Heart right ventricle (tissue), 16 donors: ENCODE measurements around the gene CDH13. TPM values are rescaled to one million over a fixed set of nuclear protein-coding genes. Genes with fewer than 3 reads are reported as not detected.
A peak's percentile ranks its signal among the peaks of the same experiment; 100 is the strongest.

Experiments used
- ATAC-seq, 8 donors: fragments of 200-7000 bp; cut with Tn5 transposase; one replicate each; pipeline ENCODE4 v1.9.1; 2020; ENCODE audit warnings: mild to moderate bottlenecking in 8 of 8, moderate library complexity in 8 of 8, moderate number of reproducible peaks in 1 of 8
- DNase-seq, 2 donors: peaks; one replicate each; pipeline ENCODE4 v3.0.0-alpha.2; 2020
- H3K27ac ChIP-seq, 10 donors: fragments of 200-600 bp; sonication (generic) in 2 of 10; one replicate each; pipeline versions ENCODE4 v1.5.0 to v1.8.0; 2020 to 2022; ENCODE audit warnings: mild to moderate bottlenecking in 3 of 10
- H3K27me3 ChIP-seq, 7 donors: fragments of 200-600 bp; one replicate each; pipeline ENCODE4 v1.8.0; 2021 to 2022; ENCODE audit warnings: mild to moderate bottlenecking in 2 of 7
- H3K36me3 ChIP-seq, 9 donors: fragments of 200-600 bp; sonication (generic) in 1 of 9; one replicate each; pipeline versions ENCODE4 v1.5.0 to v1.8.0; 2020 to 2022; ENCODE audit warnings: mild to moderate bottlenecking in 2 of 9
- H3K4me1 ChIP-seq, 9 donors: fragments of 200-600 bp; sonication (generic) in 1 of 9; one replicate each; pipeline versions ENCODE4 v1.5.0 to v1.8.0; 2020 to 2022; ENCODE audit warnings: mild to moderate bottlenecking in 4 of 9
- H3K4me3 ChIP-seq, 10 donors: fragments of 200-600 bp; sonication (generic) in 2 of 10; one replicate each; pipeline versions ENCODE4 v1.5.0 to v1.8.0; 2020 to 2022; ENCODE audit warnings: mild to moderate bottlenecking in 7 of 10, moderate library complexity in 2 of 10
- H3K9me3 ChIP-seq, 11 donors: fragments of 200-600 bp in 10 of 11; sonication (generic) in 2 of 11; one replicate each; pipeline versions ENCODE4 v1.5.0 to v1.8.0; 2013 to 2022; ENCODE audit warnings: mild to moderate bottlenecking in 2 of 11, control low read depth in 1 of 11, moderate library complexity in 1 of 11
- WGBS, 2 donors: extraction: QIAGEN DNeasy Blood & Tissue Kit; methylation state at CpG; one replicate each; pipeline ENCODE4 v1.1.7; 2013; ENCODE audit warnings: inconsistent platforms in 1 of 2; 5-methylcytosine and 5-hydroxymethylcytosine counted together
- intact Hi-C, 10 donors: fragments of 100-400 bp; cut with DNase I; formaldehyde crosslinking; loops; one replicate each; pipeline versions ENCODE4 v1.11.1 to v1.14.2; 2022
- polyA plus RNA-seq, 2 donors: library from polyadenylated mRNA; stranded (reverse); fragments of 200-250 nt; gene quantifications; one replicate each; pipeline ENCODE4 v1.2.3, GENCODE V29; 2013
- total RNA-seq, 10 donors: library from RNA; stranded (reverse); fragmentation: NEBNext Ultra II Directional in 3 of 10; extraction: Animal tissue kit (Norgen Biotek cat#: 25700) in 3 of 10; gene quantifications; one replicate each; pipeline versions ENCODE4 v1.2.1 to v1.2.4, GENCODE V29; 2021 to 2023
- TF ChIP-seq, protein P1 (sequence below), 9 donors: fragments of 200-600 bp; sonication (generic) in 2 of 9; IDR thresholded peaks; one replicate each; pipeline versions ENCODE4 v1.5.0 to v1.8.0; 2021 to 2022; ENCODE audit warnings: antibody characterized with exemption in 9 of 9, mild to moderate bottlenecking in 5 of 9, moderate library complexity in 1 of 9
- donor health status: Arrhythmogenic right ventricular cardiomyopathy.
- donor health status: ischemic (EF 13 %, LVEDD 7.1; RV severe dilation, severe dysfunction).
- donor health status: healthy with polysubstance abuse.
- donor health status: DM: no; HTN: yes; CAD: no.
- donor health status: DM: no; HTN: no; CAD: no.
- donor health status: ischemic (EF 25% LVEDD 6.9; RV normal size, moderate dysfunction).
- donor health status: ischemic (EF 25% LVEDD 5.7; RV mildly dilated, moderate dysfunction).
- donor health status: healthy.
- donor health status: DM: yes; HTN: yes; CAD: no.
- donor health status: Ischemic cardiomyopathy.
- donor health status: ischemic (EF 35%, LVEDD 5.7; RV mildly dilated, moderate dysfunction).
- donor health status: nonischemic (EF 11% LVEDD 7.7; RV severe dilation, severe dysfunction).
- donor health status: DM: yes; HTN: yes; CAD: no.
- donor health status: PGD.
- donor health status: ischemic (EF 29% LVEDD 5.4; RV normal size, mild dysfunction).
- donor health status: nonischemic (EF 23%, LVEDD 6.1; RV moderate dilation, normal function).

CDH13 gene
- total and polyA plus RNA-seq, 12 donors: 15.5 to 221 (median 168) TPM

GRCh38 chr16:83481589-83481988, 854.8 kb downstream of the CDH13 start:
- no peaks in the 10 kb centered on the region for H3K36me3 ChIP-seq
- 84 to 91% methylated on average over 7 of the region's 7 CpGs for WGBS, 2 donors
- H3K9me3 ChIP-seq: no peaks in the 10 kb centered on the region
- H3K27me3 ChIP-seq: no peaks in the 10 kb centered on the region
- intact Hi-C loops: no loop called here
- H3K4me1 ChIP-seq: peaks cover 0 to 17% (median 0%) of the 10 kb centered on the region in 9 donors
- ATAC-seq (no peak), DNase-seq (no peak)
- H3K27ac ChIP-seq: no peak overlapping the region
- TF ChIP-seq, protein P1, sequence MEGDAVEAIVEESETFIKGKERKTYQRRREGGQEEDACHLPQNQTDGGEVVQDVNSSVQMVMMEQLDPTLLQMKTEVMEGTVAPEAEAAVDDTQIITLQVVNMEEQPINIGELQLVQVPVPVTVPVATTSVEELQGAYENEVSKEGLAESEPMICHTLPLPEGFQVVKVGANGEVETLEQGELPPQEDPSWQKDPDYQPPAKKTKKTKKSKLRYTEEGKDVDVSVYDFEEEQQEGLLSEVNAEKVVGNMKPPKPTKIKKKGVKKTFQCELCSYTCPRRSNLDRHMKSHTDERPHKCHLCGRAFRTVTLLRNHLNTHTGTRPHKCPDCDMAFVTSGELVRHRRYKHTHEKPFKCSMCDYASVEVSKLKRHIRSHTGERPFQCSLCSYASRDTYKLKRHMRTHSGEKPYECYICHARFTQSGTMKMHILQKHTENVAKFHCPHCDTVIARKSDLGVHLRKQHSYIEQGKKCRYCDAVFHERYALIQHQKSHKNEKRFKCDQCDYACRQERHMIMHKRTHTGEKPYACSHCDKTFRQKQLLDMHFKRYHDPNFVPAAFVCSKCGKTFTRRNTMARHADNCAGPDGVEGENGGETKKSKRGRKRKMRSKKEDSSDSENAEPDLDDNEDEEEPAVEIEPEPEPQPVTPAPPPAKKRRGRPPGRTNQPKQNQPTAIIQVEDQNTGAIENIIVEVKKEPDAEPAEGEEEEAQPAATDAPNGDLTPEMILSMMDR (IDR thresholded peaks at IDR 0.05): no peak
- H3K4me3 ChIP-seq: no peak overlapping the region

DNA sequence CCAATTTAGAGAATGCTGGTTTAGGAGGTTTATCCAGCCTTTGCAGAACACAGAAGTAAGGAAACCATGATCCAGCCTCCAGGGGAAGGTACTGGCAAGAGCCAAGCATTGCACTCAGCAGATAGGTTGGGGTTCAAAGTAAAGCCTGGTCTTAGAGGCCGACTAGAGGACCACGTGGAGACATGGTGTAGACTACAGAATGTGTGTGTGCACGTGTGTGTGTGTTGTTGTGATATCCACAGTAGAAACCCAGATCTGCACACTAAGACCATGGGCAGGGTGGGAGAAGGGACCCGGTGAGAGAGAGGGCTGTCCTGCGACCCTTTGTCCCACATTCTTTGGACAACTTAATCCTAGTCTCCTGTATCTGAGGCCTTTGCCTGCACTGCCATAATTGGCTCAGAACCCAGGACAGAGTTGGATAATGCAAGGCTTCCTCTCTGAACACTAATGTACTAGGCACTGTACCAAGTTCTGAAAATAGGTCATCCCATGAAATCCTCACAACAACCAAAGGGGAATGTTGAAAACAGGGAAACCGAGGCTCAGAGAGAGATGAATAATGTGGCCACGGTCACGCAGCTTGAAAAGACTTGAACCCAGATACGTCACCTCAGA, 855.9 kb downstream of the CDH13 start:
- no peak overlapping the region for H3K27ac ChIP-seq
- ATAC-seq (peak; percentile 59 to 93 (median 76)), DNase-seq (no peak)
- peaks cover 0 to 17% (median 0%) of the 10 kb centered on the region in 9 donors for H3K4me1 ChIP-seq
- TF ChIP-seq, protein P1 (IDR thresholded peaks at IDR 0.05): no peak
- H3K9me3 ChIP-seq: no peaks in the 10 kb centered on the region
- no peaks in the 10 kb centered on the region for H3K27me3 ChIP-seq
- H3K4me3 ChIP-seq: no peak overlapping the region
- WGBS, 2 donors: 65 to 69% methylated on average over 9 of the region's 9 CpGs
- intact Hi-C loops: no loop called here
- no peaks in the 10 kb centered on the region for H3K36me3 ChIP-seq

GRCh38 chr16:83490073-83490472, 863.3 kb downstream of the CDH13 start:
- Histone ChIP-seq H3K4me3 (no peak overlapping the region), H3K4me1 (no peaks in the 10 kb centered on the region), H3K36me3 (no peaks in the 10 kb centered on the region), H3K9me3 (no peaks in the 10 kb centered on the region), H3K27me3 (no peaks in the 10 kb centered on the region), H3K27ac (no peak overlapping the region)
- intact Hi-C loops: no loop called here
- WGBS, 2 donors: 63 to 68% methylated on average over 2 of the region's 2 CpGs
- TF ChIP-seq, protein P1 (IDR thresholded peaks at IDR 0.05): no peak
- ATAC-seq: no peak
- DNase-seq: no peak

- ATAC-seq (no peak), DNase-seq (no peak)
- no peaks in the 10 kb centered on the region for H3K9me3 ChIP-seq
- H3K36me3 ChIP-seq: no peaks in the 10 kb centered on the region
- H3K27ac ChIP-seq: no peak overlapping the region
- no peaks in the 10 kb centered on the region for H3K4me1 ChIP-seq
- intact Hi-C loops: no loop called here
- H3K4me3 ChIP-seq: no peak overlapping the region
- WGBS, 2 donors: 92 to 93% methylated on average over 1 of the region's 1 CpG
- no peaks in the 10 kb centered on the region for H3K27me3 ChIP-seq
- TF ChIP-seq, protein P1 (IDR thresholded peaks at IDR 0.05): no peak
These were observed 867.7 kb downstream of the CDH13 start for GRCh38 chr16:83494459-83494858.
